GM12874 (cell line): Measurements from ENCODE around the gene SUPT20H.

Experiments
- TF ChIP-seq, protein P1 (sequence below): IDR thresholded peaks from 2 replicates; pipeline ENCODE4 v1.5.1; 2011; ENCODE audit warnings: low read depth, mild to moderate bottlenecking, control low read depth, low read length, moderate library complexity; ENCODE audit not compliant: insufficient read depth

SUPT20H gene

GRCh38 chr13:37069597-37070103 is 10.2 kb upstream of the SUPT20H start:
- TF ChIP-seq, protein P1, sequence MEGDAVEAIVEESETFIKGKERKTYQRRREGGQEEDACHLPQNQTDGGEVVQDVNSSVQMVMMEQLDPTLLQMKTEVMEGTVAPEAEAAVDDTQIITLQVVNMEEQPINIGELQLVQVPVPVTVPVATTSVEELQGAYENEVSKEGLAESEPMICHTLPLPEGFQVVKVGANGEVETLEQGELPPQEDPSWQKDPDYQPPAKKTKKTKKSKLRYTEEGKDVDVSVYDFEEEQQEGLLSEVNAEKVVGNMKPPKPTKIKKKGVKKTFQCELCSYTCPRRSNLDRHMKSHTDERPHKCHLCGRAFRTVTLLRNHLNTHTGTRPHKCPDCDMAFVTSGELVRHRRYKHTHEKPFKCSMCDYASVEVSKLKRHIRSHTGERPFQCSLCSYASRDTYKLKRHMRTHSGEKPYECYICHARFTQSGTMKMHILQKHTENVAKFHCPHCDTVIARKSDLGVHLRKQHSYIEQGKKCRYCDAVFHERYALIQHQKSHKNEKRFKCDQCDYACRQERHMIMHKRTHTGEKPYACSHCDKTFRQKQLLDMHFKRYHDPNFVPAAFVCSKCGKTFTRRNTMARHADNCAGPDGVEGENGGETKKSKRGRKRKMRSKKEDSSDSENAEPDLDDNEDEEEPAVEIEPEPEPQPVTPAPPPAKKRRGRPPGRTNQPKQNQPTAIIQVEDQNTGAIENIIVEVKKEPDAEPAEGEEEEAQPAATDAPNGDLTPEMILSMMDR = no peak

DNA sequence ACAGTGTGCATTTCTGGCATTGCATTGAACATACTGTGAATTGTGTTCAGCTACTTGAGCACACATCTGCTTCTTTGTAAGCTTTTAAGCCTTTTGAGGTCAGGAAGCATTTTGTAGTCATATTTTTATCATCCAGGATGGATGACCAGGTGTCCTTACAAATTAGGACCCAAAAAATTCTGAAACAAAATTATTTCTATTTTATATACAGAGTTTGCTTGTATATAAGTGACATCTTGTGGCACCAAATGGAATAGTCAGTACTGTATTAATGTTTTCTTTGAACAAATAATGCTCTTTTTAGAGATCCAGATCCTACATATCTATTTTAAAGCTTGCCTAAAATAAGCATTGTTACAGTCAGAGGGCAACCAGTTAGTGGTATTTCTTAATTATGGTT is 9.5 kb upstream of the SUPT20H start:
- TF ChIP-seq, protein P1 = no peak

DNA sequence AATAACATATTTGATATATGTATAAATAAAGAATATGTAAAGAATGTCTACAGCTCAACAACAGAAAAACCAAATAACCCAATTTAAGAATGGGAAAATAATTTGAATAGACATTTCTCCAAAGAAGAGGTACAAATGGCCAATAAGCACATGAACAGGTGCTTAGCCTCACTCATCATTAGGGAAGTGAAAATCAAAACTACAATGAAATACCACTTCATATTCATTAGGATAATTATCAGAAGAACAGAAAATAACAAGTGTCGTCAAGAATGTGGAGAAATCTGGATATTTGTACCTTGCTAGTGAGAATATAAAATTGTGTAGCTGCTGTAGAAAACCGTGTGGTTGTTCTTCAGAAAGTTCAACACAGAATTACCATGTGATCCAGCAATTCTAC is 8.4 kb upstream of the SUPT20H start:
- TF ChIP-seq, protein P1 = no peak

- TF ChIP-seq, protein P1 = no peak
Measured at GRCh38 chr13:37065890-37066526, 6.5 kb upstream of the SUPT20H start.

- TF ChIP-seq, protein P1 = no peak
Measured at GRCh38 chr13:37059848-37060192, 332 bp upstream of the SUPT20H start.

GRCh38 chr13:37049810-37050209 is 9.7 kb downstream of the SUPT20H start:
- TF ChIP-seq, protein P1 = no peak

DNA sequence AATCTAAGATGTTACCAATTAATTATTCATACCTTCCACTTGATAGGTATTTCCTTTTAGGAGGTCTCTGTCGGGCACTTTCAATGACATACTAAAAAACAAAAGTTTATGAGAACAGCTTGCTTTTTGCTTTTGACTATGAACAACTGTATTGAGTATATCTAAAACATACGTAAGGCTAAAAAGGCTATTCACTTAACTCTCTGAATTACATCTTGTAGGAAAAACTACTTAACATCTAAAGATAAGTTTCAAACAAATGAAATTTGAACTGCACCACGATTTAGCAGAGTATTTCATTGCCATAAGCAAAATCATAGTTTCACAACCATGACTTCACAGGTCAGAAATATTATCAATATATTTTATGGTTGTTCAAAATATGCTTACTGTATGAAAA is 11.6 kb downstream of the SUPT20H start:
- TF ChIP-seq, protein P1 = no peak
